ENCODE data around the gene GID8. TPM values are rescaled to one million over a fixed set of nuclear protein-coding genes. Genes with fewer than 3 reads are reported as not detected.
A peak's percentile ranks its signal among the peaks of the same experiment; 100 is the strongest.

Gene GID8
- total and polyA plus RNA-seq, 2 experiments from 2014 or later, result 17.6 to 31.0 TPM

GRCh38 chr20:62989201-62989601 is 51.3 kb downstream of the GID8 start:
- DNase-seq, result no peak
- no peak for TF ChIP-seq EZH2phosphoT487 (IDR thresholded peaks at IDR 0.05; ENCODE audit: insufficient read depth, low read depth)
- no peak for TF ChIP-seq EZH2 (IDR thresholded peaks at IDR 0.05; ENCODE audit: insufficient read depth, poor library complexity, severe bottlenecking)
- Histone ChIP-seq H3K9ac (no peak overlapping the region), H3K9me2 (ENCODE audit: insufficient read depth) (no peaks in the 10 kb centered on the region), H3K36me3 (ENCODE audit: low read depth) (no peaks in the 10 kb centered on the region), H3K27me3 (replicated peaks; ENCODE audit: insufficient read depth) (peaks cover 15% of the 10 kb centered on the region), H3K4me3 (no peak overlapping the region), H4K20me1 (ENCODE audit: insufficient read depth) (no peaks in the 10 kb centered on the region), H3K4me1 (ENCODE audit: insufficient read depth) (no peaks in the 10 kb centered on the region), H3F3A (ENCODE audit: insufficient read depth) (no peaks in the 10 kb centered on the region), H3K4me2 (ENCODE audit: unreplicated experiment) (no peak overlapping the region), H3K79me2 (ENCODE audit: insufficient read depth) (no peaks in the 10 kb centered on the region), H3K27ac (no peak overlapping the region), H2AFZ (no peak overlapping the region), H3K9me3 (ENCODE audit: low read depth) (no peaks in the 10 kb centered on the region)
- 67 to 70% methylated on average over 11 of the region's 11 CpGs for WGBS, 2 experiments (ENCODE audit: low coverage in 1 of 2, low lambda C conversion rate in 2 of 2, missing lambda C conversion rate in 2 of 2)
- in situ Hi-C loops (cut with MboI), result no loop called here

GRCh38 chr20:62990306-62990825 is 52.4 kb downstream of the GID8 start:
- peaks cover 21% of the 10 kb centered on the region for H3K27me3 ChIP-seq (replicated peaks; ENCODE audit: insufficient read depth)
- H2AFZ ChIP-seq, result no peak overlapping the region
- no peaks in the 10 kb centered on the region for H3K4me1 ChIP-seq (ENCODE audit: insufficient read depth)
- no peaks in the 10 kb centered on the region for H3K79me2 ChIP-seq (ENCODE audit: insufficient read depth)
- H3K4me2 ChIP-seq (ENCODE audit: unreplicated experiment), result no peak overlapping the region
- H3K27ac ChIP-seq, result no peak overlapping the region
- no peak overlapping the region for H3K9ac ChIP-seq
- no peak for DNase-seq
- 36 to 47% methylated on average over 22 of the region's 22 CpGs for WGBS, 2 experiments (ENCODE audit: low coverage in 1 of 2, low lambda C conversion rate in 2 of 2, missing lambda C conversion rate in 2 of 2)
- H3F3A ChIP-seq (ENCODE audit: insufficient read depth), result no peaks in the 10 kb centered on the region
- H3K9me2 ChIP-seq (ENCODE audit: insufficient read depth), result no peaks in the 10 kb centered on the region
- no peaks in the 10 kb centered on the region for H4K20me1 ChIP-seq (ENCODE audit: insufficient read depth)
- no peaks in the 10 kb centered on the region for H3K9me3 ChIP-seq (ENCODE audit: low read depth)
- H3K4me3 ChIP-seq, result no peak overlapping the region
- no peaks in the 10 kb centered on the region for H3K36me3 ChIP-seq (ENCODE audit: low read depth)
- TF ChIP-seq EZH2phosphoT487 (IDR thresholded peaks at IDR 0.05; ENCODE audit: insufficient read depth, low read depth), result no peak
- in situ Hi-C loops (cut with MboI), result no loop called here

- Histone ChIP-seq H3K27me3 (replicated peaks; ENCODE audit: insufficient read depth) (peaks cover 22% of the 10 kb centered on the region), H3K9me2 (ENCODE audit: insufficient read depth) (no peaks in the 10 kb centered on the region)
- WGBS, 2 experiments (ENCODE audit: low coverage in 1 of 2, low lambda C conversion rate in 2 of 2, missing lambda C conversion rate in 2 of 2), result 35 to 37% methylated on average over 13 of the region's 13 CpGs
Observed at GRCh38 chr20:62991196-62991807, 53.4 kb downstream of the GID8 start.

GRCh38 chr20:62991863-62992262 is 53.9 kb downstream of the GID8 start:
- Histone ChIP-seq H3K4me3 (no peak overlapping the region), H3F3A (ENCODE audit: insufficient read depth) (no peaks in the 10 kb centered on the region), H3K27ac (no peak overlapping the region), H3K4me2 (ENCODE audit: unreplicated experiment) (no peak overlapping the region), H3K27me3 (replicated peaks; ENCODE audit: insufficient read depth) (peaks cover 26% of the 10 kb centered on the region), H3K79me2 (ENCODE audit: insufficient read depth) (no peaks in the 10 kb centered on the region), H3K4me1 (ENCODE audit: insufficient read depth) (no peaks in the 10 kb centered on the region), H3K9ac (no peak overlapping the region), H4K20me1 (ENCODE audit: insufficient read depth) (no peaks in the 10 kb centered on the region), H3K9me2 (ENCODE audit: insufficient read depth) (no peaks in the 10 kb centered on the region), H2AFZ (no peak overlapping the region), H3K36me3 (ENCODE audit: low read depth) (no peaks in the 10 kb centered on the region), H3K9me3 (ENCODE audit: low read depth) (no peaks in the 10 kb centered on the region)
- 34 to 35% methylated on average over 5 to 6 of the region's 6 CpGs for WGBS, 2 experiments (ENCODE audit: low coverage in 1 of 2, low lambda C conversion rate in 2 of 2, missing lambda C conversion rate in 2 of 2)
- DNase-seq, result no peak
- in situ Hi-C loops (cut with MboI), result no loop called here
- TF ChIP-seq EZH2phosphoT487 (IDR thresholded peaks at IDR 0.05; ENCODE audit: insufficient read depth, low read depth) (no peak), EZH2 (IDR thresholded peaks at IDR 0.05; ENCODE audit: insufficient read depth, poor library complexity, severe bottlenecking) (no peak)

More at GRCh38 chr20:62991196-62991807, 53.4 kb downstream of the GID8 start:
- no peaks in the 10 kb centered on the region for H3K36me3 ChIP-seq (ENCODE audit: low read depth)
- DNase-seq, result no peak
- no peaks in the 10 kb centered on the region for H3K79me2 ChIP-seq (ENCODE audit: insufficient read depth)
- no peaks in the 10 kb centered on the region for H3K9me3 ChIP-seq (ENCODE audit: low read depth)
- H3K4me2 ChIP-seq (ENCODE audit: unreplicated experiment), result no peak overlapping the region
- H3K27ac ChIP-seq, result no peak overlapping the region
- TF ChIP-seq EZH2phosphoT487 (IDR thresholded peaks at IDR 0.05; ENCODE audit: insufficient read depth, low read depth) (no peak), EZH2 (IDR thresholded peaks at IDR 0.05; ENCODE audit: insufficient read depth, poor library complexity, severe bottlenecking) (peak; percentile 51)
- H3K9ac ChIP-seq, result no peak overlapping the region
- H3K4me3 ChIP-seq, result no peak overlapping the region
- H3K4me1 ChIP-seq (ENCODE audit: insufficient read depth), result no peaks in the 10 kb centered on the region
- H3F3A ChIP-seq (ENCODE audit: insufficient read depth), result no peaks in the 10 kb centered on the region
- no peak overlapping the region for H2AFZ ChIP-seq
- H4K20me1 ChIP-seq (ENCODE audit: insufficient read depth), result no peaks in the 10 kb centered on the region
- in situ Hi-C loops (cut with MboI), result no loop called here

Data from GM23248 (cell line).